Retinal pigment epithelial cell (primary cell): ENCODE results near the gene ATP2B3.

ENCODE experiments used
- DNase-seq: peaks from one replicate; pipeline ENCODE4 v3.0.0-alpha.2; 2010; ENCODE audit warnings: low read depth
- H3K4me3 ChIP-seq: 2 replicates; pipeline ENCODE4 v1.5.1; 2011; ENCODE audit warnings: mild to moderate bottlenecking, low read length, control low read depth, moderate library complexity
- CTCF ChIP-seq: conservative IDR thresholded peaks from 2 replicates; pipeline ENCODE4 v1.5.1; 2011; ENCODE audit warnings: low read depth, low read length, control low read depth, inconsistent platforms

The ATP2B3 gene

GRCh38 chrX:153507484-153508178 lies 9.8 kb upstream of the ATP2B3 start:
- H3K4me3 ChIP-seq = no peak overlapping the region
- TF ChIP-seq CTCF = peak; percentile 69
- DNase-seq = no peak

DNA sequence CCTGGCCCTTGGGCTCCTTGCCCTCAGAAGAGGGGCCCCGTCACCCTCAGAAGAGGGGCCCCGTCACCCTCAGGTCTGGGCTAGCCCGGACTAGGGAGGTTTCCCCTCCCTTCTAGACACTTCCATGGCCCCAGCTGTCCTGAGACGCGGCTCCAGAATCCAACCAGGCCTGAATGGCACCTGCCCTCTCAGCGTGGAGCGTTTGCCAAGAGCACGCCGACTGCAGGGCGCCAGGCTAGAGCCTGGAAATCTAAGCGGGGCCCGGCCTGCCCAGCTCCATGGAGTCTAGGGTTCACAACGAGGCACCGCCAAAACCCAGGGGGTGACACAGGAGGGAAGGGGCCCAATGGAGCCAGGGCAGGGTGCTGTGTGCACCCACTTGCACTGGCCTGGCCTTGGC lies 7.8 kb upstream of the ATP2B3 start:
- H3K4me3 ChIP-seq = no peak overlapping the region
- no peak for DNase-seq

DNA sequence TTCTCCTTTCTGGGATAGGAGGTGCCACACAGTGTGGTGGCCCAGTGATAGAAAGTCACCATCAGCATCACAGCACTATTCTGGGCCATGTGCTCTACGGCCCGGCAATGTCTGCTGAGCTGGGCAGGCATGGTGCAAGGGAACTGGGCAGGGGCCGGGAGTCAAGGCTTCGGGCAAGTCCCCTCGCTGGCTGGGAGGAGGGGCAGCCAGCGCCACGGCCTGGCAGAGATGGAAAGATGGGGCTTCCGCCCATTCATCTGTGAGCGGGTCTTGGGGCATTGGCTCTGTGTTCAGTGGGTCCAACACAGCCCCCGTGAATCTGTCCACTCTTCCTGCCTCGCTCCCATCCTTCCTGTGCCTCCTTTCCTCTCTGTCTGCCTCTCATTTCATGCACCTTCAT lies 7.1 kb upstream of the ATP2B3 start:
- no peak for DNase-seq
- TF ChIP-seq CTCF = no peak
- no peak overlapping the region for H3K4me3 ChIP-seq

More for the DNA sequence above, 7.8 kb upstream of the ATP2B3 start:
- TF ChIP-seq CTCF = no peak

DNA sequence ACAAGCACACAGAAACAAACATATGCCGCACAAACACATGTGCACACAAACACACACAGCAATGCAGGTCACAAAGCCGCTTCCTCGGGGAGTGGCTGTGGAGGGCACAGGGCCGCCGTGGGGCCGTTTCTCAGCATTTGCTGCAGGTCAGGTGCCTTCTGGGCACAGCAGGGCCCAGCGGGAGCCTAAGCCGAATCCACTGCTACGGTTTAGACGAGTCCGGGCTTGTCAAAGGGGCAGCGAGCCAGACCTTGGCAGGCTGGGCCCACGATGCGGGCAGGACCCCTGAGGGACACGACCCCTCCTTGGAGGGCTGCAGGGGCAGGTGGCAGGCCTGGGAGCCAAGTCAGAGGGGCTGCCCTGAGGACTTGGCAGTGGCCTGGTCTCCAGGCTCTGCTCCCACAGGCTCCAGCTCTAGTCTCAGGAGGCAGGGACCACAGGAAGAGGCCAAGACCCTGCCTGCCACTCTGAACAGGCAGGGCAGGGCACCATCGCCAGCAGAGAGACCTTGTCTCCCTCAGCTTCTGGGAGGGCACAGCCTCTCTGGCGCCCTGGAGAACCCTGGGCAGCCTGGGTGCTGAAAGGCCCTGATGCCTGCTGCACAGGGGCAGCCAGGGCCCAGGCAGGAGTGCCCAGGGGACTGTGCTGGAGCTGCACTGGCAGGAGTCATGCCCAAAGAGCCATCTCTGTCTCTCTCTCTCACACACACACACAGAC lies 5.5 kb upstream of the ATP2B3 start:
- no peak for DNase-seq
- TF ChIP-seq CTCF = no peak

GRCh38 chrX:153512501-153512893 lies 4.9 kb upstream of the ATP2B3 start:
- no peak for TF ChIP-seq CTCF
- no peak for DNase-seq
- H3K4me3 ChIP-seq = no peak overlapping the region

More for the DNA sequence above, 5.5 kb upstream of the ATP2B3 start:
- no peak overlapping the region for H3K4me3 ChIP-seq

DNA sequence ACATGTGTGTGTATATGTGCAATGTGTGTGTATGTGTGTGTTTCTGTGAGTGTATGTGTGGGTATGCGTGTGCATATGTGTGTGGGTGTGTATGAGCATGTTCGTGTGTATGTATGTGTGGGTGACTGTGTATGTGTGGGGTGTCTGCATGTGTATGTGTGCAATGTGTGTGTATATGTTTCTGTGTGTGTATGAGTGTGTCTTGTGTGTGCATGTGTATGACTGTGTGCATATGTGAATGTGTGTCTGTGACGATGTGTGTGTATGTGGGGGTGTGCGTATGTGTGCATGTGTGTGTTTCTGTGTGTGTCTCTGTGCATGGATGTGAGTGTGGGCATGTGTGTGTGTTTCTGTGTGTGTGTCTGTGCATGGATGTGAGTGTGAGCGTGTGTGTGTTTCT lies 4.2 kb upstream of the ATP2B3 start:
- TF ChIP-seq CTCF = no peak
- DNase-seq = no peak
- no peak overlapping the region for H3K4me3 ChIP-seq

DNA sequence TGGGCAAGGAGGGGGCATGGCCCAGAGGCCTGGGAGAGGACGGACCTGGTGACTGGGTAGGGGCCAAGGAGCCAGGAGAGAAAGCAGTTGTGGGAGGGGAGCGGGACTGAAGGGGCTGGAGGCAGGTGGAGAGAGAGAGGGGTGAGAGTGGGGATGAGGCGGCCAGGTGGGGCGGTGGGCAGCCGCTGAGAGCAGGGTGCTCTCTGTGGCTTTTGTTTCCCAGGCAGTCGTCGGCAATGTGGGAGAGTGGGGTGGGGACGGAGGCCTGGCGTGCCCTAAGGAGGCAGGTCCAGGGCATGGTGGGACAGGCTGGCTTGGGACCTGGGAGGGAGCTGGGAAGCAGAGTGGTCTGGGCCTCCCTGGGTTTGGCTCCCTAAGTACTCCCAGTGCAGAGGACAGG lies 3.2 kb upstream of the ATP2B3 start:
- TF ChIP-seq CTCF = no peak
- no peak for DNase-seq
- no peak overlapping the region for H3K4me3 ChIP-seq
